Eye (tissue), 1 donor: Measurements from ENCODE around the gene TXNRD2.

Source experiments
- DNase-seq: peaks from one replicate; pipeline ENCODE4 v3.0.0-alpha.2; 2015

The TXNRD2 gene

GRCh38 chr22:19979712-19980493, 38.3 kb upstream of the TXNRD2 start:
- DNase-seq: no peak

- no peak for DNase-seq
Observed at GRCh38 chr22:19978748-19979147, 37.1 kb upstream of the TXNRD2 start.

- DNase-seq: no peak
Observed at GRCh38 chr22:19977296-19978243, 36.0 kb upstream of the TXNRD2 start.

- no peak for DNase-seq
Observed at GRCh38 chr22:19976671-19977070, 35.1 kb upstream of the TXNRD2 start.

- no peak for DNase-seq
Observed at GRCh38 chr22:19975707-19976035, 34.1 kb upstream of the TXNRD2 start.

GRCh38 chr22:19974935-19975706, 33.5 kb upstream of the TXNRD2 start:
- no peak for DNase-seq

GRCh38 chr22:19974268-19974861, 32.7 kb upstream of the TXNRD2 start:
- DNase-seq: peak; percentile 93

- no peak for DNase-seq
Observed at GRCh38 chr22:19973551-19974267, 32.1 kb upstream of the TXNRD2 start.

GRCh38 chr22:19972652-19973550, 31.3 kb upstream of the TXNRD2 start:
- no peak for DNase-seq

- no peak for DNase-seq
Observed at GRCh38 chr22:19972251-19972650, 30.6 kb upstream of the TXNRD2 start.

GRCh38 chr22:19971276-19972124, 29.9 kb upstream of the TXNRD2 start:
- DNase-seq: no peak

- DNase-seq: peak; percentile 85
Observed at GRCh38 chr22:19970479-19971275, 29.1 kb upstream of the TXNRD2 start.

GRCh38 chr22:19970031-19970478, 28.4 kb upstream of the TXNRD2 start:
- no peak for DNase-seq

- no peak for DNase-seq
Observed at GRCh38 chr22:19969141-19969928, 27.7 kb upstream of the TXNRD2 start.

GRCh38 chr22:19968450-19968891, 26.9 kb upstream of the TXNRD2 start:
- no peak for DNase-seq

GRCh38 chr22:19967850-19968449, 26.3 kb upstream of the TXNRD2 start:
- DNase-seq: no peak

- no peak for DNase-seq
Observed at GRCh38 chr22:19966908-19967750, 25.5 kb upstream of the TXNRD2 start.
